NCI-H226 (cell line): ENCODE measurements around the gene GPR15.

Experiments used
- DNase-seq: peaks from one replicate; pipeline ENCODE4 v3.0.0-alpha.2; 2015

GPR15 gene

DNA sequence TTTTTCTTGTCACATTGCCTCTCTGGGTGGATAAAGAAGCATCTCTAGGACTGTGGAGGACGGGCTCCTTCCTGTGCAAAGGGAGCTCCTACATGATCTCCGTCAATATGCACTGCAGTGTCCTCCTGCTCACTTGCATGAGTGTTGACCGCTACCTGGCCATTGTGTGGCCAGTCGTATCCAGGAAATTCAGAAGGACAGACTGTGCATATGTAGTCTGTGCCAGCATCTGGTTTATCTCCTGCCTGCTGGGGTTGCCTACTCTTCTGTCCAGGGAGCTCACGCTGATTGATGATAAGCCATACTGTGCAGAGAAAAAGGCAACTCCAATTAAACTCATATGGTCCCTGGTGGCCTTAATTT lies 478 bp downstream of the GPR15 start:
- no peak for DNase-seq

DNA sequence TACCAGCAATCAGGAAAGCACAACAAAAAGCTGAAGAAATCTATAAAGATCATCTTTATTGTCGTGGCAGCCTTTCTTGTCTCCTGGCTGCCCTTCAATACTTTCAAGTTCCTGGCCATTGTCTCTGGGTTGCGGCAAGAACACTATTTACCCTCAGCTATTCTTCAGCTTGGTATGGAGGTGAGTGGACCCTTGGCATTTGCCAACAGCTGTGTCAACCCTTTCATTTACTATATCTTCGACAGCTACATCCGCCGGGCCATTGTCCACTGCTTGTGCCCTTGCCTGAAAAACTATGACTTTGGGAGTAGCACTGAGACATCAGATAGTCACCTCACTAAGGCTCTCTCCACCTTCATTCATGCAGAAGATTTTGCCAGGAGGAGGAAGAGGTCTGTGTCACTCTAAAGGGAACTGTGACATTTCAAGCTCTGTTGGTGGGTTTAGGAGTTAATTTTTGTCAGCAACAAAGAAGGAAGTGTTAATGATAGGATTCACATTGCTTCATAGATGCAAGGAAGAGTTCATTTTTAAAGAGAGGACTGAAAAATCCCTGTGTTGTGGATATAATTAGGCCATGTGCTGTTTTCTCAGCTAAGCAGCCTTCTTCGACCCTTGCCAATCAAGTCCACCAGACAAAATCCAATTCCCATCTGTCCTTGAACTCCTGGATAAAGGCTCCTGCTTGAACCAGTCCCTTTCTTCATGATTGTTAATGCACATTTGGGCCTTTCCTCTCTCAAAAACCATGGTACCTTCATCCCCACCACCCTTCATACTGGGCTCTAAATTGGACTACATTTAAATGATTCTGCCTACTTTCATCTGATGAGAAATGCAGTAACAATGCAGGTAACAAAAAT lies 1.2 kb downstream of the GPR15 start:
- DNase-seq, result no peak

DNA sequence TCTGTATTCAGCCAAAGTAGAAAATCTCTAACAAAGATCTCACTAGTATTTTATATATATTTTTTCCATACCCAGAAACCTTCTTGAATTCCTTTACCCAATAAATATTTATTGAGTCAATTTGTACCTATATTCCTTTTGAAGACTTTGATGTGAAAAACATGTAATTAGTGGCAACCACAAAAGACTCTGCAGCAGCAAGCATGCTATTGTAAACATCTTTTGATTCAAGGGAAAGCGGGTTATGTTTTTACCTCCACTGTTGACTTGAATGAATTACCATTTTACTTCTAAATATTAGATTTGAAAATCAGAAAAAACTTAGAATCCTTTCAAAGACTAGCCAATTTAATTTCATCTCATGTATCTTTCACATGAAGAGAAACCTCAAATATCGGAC lies 2.4 kb downstream of the GPR15 start:
- no peak for DNase-seq

DNA sequence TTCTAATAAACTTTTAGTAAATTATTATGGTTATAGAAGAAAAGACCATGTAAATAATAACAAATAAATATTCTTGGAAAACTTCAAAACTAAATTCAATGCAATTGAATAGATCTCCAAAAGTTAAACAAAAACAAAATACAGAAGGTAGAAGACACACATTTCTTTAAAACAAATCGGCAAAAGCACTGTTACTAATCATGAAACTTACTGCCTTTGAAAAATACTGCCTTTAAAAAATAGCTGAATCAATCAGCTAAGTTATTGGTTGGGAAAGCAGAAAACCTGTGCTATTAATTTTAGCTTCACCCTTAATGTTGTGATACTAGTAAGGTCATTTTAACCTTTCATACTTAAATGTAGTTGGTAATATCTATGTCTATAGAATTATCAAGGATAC lies 3.0 kb downstream of the GPR15 start:
- no peak for DNase-seq

DNA sequence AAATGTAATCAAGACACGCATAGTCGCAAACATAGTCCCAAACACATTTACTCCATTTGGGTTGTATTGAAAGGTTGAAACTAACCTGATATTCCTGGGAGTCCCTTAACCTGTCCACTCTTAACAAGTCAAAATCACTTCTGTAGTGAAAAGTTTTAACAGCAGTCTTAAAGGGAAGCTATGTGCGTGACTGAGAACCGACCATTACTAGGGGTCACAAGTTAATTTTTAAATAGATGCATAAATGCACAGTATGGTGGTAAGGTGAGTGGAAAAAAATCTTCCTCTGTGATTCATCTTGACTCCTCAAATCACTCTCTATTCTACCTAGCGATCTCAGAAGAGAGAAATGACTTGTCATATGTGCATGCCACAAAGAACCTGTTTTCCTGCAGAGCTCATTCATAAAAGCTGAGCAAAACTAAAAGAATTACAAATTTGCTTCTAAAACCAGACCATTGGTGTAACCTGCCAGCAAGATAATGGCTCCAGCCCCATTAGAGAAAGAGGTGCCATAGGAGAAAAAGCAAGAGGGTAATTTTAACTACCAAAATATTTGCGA lies 4.8 kb downstream of the GPR15 start:
- DNase-seq, result no peak

DNA sequence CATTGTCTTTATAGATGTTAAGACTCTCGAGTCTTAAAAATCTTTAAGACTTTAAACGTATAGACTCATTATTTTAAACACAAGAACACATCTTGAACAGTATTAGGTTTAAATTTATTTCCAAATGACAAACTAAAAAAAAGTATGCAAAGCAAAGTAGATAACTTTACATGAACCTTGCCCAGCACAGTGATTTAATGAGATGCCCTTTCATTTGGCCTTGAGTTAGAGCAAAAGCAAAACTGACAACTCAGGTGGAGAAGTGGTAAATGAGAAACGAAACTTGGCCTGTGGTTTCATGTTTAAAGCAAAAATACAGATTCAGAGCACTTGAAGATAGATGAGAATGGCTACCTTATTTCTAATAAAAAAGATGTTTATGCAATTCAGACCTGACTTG lies 8.6 kb downstream of the GPR15 start:
- no peak for DNase-seq

DNA sequence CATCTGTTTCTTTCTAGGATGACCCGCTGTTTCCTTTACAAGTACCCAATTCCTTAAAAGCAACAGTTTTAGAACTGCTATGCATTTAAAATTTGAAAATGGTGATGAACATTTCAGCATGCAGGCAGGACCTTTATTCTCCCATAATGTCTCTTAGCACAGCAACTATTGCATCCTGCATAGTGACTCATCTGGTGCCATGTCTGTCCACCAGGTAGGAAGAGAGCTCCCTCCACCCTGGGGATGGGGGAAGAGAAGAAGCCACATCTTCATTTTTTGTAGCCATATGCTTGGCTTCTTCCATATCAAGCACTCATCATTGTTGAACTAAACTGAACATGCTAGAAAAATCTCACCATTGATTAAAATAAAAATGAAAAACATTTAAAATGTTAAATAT lies 9.9 kb downstream of the GPR15 start:
- no peak for DNase-seq

DNA sequence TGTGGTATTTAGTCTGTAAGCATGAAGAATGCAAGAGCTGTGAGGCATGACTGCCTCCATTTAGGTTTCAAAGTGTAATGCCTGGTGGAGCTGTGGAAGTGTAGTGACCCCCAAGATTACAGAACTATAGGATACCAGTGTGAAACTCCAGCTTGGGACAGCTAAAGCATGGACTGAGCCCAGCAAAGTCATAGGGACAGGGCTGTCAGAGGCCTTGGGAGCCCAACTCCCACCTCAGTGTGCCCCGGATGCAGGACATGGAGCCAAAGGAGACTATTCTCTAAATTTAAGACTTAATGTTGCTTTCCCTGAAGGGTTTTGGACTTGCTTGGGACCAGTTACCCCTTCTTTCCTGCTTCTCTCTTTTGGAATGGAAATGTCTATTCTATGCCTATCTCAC lies 10.8 kb downstream of the GPR15 start:
- DNase-seq, result no peak

DNA sequence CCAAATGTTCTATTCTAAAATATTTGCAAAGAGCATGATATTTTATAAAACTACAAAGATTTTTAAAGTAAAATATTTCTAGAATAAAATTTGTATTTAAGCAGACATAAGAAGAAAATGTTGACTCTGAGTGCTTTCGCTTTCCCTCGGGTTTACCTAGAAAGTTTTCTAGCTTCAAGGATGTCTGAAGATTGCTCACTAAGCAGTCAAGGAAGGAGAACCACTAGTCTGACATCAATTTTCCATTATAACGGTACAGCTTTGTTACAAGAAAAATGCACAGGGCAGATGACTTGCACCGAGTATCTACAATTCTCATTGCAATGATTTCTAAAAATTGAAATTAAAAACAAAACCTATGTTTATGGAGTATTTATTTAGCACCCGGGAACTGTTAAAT lies 14.2 kb downstream of the GPR15 start:
- DNase-seq, result no peak

DNA sequence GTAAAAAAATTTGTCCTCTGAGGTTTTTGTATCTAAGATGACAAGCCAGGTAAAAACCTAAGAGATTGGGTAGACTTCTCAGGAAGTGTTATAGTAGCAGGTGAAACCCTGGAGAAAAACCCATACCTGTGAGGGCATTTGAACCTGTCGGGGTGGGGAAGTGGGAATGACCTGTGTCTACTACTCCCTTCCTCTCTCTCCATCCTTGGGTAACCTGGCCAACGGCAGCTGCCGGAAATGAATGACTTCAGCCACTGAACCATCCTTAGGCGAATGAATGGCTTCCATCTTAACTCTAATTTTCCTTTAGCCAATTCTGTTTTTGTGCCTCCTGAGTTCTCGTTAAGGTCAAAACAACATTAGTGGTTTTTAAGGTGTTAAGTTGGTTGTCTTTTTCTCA lies 16.8 kb downstream of the GPR15 start:
- DNase-seq, result no peak

DNA sequence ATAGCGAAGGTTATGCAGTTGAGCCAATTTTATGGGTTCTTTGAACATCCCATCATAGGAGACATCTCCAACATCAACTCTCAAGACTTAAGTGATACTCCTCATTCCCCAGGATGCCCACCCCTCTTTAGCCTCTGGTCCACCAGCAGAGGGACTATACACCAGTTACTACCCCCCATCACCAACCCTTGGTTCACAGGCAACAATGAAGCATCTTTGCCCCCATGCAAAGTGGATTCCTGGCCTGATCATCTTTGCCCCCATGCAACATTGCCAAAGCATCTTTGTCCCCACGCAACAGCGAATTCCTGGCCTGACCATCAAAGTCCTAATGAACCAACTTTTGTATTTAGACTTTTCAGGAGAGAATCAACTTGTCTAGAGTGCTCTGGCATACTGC lies 19.1 kb downstream of the GPR15 start:
- DNase-seq, result no peak

DNA sequence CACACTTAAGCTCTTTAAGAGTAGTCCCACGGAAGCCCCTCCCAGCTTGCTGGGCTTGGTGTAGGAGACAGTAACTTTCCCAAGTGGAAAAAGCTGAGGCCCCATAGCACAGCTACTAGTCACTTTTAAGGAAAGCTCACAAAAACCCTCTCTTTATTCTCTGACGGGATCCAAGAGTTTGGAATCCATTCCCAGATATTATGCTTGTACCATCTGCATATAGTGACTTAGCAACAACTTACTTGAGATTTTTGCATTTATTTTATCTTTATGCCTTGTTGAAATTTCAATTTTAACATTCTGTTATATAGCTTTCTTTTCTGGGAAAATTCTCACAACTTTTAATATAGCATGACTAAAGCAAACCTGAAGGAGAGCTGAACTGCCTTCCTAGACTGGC lies 19.5 kb downstream of the GPR15 start:
- DNase-seq, result no peak

DNA sequence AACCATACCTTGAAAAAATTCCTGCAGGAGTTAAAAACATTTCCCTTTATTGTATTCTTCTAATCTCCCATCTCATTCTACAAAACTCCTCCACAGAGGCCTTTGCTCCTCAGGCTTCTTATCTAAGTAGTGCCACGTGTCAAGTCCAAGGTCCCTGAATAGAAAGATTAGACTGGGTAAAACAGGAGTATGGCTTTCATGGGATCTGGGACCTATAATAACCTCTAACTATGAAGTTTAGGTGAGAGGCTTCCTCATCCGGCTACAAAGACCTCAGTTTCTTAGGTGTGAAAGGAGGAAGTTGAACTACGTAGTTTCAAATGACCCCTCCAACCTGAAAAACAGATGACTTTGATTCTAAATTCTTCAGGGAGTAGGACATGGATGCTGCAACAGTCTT lies 20.0 kb downstream of the GPR15 start:
- no peak for DNase-seq

DNA sequence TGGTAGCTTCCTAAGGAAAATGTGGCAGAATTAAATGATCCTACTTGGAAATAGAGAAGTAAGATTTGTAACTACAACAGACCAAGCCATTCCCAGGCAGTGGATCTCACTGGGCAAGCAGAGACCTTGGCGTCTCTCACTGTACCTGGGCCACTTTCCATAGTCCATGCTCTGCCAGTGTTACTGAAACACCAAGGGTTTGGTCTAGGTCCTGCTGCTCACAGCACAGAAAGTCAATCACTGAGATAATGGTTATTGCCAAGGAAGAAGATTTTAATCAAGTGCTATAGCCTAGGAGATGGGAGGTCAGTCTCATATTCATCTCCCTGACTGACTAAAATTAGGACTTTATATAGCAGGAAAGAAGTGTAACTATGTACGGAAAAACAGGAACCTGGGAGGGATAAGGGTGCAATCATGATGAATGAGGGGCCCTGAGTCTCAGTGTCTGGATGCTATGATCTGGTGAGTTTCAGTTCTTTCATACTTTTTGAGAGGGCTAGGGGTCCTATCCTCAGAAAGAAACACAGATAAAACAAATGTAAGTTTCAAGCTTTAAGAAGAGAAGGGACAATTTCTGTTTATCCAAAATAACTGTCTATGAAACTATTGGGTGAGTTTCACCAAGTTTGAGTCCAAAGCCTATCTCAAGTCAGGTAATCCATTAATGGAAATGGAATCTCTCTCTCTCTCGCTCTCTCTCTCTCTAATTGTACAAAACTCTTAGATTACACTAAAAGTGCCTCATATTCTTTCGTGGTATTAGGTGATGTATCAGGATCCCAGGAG lies 20.6 kb downstream of the GPR15 start:
- no peak for DNase-seq

DNA sequence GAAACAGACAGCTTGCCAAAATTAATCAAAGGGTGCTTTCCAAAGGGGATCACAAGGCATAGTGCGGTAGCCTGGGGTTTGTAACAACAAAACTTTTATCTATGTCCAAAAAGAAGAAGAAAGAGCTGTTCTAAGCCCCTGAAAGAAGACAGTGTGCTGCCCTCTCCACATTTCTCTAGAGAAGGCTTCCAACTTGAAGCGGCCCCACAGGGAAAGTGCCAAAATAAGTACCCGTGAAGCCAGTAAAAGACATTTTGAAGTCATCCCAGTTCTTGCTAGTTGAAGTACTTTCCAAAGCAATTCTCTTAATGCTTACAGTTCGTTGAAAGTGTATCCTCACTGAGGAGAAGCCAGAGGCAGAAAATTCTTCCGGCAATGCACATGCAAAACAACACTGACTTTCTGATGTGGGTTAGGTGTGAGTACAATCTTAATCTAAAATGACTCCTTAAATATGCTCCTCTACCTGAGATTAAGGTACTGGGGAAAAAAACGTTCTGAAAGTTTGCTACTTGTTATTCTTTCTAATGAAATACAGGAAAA lies 21.3 kb downstream of the GPR15 start:
- no peak for DNase-seq

DNA sequence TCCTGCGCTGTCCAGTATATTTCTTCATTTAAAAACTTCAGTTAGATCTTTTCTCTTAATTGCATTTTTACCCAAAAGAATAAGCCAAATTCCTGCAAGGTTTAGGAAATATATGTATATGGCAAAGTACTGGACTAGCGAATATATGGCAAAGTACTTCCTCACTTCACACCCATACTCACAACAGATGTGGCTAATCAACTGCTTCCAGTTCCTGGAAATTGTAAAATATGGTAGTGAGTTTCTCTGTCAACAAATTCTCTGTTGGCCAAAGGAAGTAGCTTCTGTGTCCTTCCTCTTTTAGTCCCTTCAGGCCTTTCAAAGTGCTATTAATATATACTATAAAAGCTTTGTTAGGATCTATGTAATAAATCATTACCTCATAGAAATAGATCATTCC lies 22.0 kb downstream of the GPR15 start:
- DNase-seq, result no peak

DNA sequence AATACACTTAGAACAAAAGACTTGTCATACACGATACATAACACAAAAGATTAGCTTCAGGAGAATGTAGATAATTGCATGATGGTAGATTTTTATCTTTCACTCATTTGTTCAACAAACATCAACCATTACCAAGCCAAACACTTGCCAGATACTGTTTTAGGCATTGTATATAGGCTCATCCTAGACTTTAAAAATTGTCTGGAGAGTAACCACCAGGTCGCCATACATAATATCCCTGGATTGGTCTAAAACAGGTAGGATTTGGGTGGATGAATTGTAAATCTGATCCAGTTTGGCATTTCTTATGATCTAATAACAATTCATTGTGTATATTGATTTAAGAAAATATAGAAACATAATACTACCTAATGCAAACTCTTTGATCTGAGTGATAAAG lies 22.8 kb downstream of the GPR15 start:
- DNase-seq, result no peak

DNA sequence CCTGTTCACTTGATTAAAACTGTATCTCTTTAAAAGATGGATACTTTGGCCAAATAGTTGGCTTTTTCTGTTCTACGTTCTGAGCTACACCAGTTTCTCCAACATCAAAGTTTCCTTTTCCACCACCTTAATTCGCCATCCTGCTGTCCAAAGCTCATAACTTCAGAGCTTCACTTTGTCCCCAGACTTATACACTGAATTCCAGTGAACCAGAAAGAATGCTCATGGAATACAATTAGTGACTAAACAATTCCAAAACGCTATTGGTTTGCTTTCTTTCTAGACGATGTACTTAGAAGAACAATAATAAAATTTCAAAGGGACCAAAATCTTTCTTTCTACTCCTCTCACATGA lies 23.2 kb downstream of the GPR15 start:
- no peak for DNase-seq

DNA sequence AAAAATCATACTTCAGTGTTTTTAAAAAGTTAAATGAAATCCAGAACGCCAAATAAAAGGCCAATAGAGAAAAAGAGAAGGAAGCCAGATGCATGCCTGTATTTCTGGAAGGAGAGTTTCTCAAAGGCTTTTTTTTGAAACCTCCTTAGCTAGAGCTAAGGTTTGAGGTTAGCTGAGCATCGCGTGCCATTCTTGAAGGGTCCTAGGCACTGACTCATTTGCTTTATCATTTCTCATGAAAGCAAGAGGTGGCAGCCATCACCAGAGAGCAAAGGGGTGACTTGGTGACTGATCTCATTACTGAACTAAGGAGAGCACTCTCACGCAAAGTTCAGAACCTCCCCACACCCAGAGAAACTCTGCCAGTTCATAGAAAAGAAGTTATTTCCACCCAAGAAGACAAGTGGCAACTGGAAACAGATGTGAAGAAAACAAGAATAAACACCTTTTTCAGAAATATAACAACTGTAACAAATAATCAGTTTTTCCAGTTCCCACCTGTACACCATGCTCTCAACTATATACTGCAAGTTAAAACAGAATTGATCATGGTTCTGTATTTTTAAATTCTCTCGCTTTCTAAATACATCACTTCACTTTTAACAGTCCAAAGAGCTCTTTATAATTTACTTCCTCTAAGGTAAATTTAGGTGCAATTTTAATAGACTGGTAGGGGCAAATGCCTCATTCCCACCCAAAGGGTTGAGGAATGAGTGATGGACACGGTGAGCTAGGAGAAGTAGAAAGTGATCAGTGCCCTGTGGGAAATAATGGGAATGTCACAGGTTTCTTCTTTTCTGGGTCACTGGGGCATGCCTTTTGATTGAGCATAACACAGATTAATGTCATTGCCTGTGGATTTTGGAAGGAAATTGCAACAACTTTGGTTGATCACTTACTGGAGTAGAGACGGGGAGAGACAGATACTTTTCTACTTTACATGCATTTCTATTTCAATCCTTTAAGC lies 24.7 kb downstream of the GPR15 start:
- no peak for DNase-seq

DNA sequence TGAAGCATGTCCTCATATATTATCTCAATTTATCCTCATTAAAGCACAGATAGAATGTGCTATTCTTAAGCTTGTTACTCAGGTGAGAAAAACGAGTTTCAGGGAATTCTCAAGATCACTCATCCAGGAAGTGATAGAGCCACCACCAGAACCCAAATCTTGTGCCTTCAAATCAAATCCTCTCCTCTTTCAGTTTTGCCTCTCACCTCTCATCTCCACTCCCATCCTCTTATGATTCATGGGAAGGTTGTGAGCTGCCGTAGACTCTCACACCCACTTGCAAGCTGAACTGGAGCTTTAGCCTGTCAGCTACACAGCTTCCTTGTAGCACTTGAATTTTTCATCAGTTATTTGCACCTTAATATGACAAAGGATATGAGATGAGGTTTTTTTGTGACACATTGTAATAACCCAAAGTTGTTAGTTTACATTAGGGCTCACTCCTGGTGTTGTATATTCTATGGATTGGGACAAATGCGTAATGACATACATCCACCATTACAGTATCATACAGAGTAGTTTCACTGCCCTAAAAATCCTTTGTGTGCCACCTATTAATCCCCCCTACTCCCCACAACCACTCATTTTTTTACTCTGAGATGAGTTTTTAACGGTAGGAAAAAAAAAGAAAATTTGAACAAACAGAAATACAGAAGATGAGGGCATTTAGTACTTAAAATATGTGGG lies 25.7 kb downstream of the GPR15 start:
- no peak for DNase-seq

DNA sequence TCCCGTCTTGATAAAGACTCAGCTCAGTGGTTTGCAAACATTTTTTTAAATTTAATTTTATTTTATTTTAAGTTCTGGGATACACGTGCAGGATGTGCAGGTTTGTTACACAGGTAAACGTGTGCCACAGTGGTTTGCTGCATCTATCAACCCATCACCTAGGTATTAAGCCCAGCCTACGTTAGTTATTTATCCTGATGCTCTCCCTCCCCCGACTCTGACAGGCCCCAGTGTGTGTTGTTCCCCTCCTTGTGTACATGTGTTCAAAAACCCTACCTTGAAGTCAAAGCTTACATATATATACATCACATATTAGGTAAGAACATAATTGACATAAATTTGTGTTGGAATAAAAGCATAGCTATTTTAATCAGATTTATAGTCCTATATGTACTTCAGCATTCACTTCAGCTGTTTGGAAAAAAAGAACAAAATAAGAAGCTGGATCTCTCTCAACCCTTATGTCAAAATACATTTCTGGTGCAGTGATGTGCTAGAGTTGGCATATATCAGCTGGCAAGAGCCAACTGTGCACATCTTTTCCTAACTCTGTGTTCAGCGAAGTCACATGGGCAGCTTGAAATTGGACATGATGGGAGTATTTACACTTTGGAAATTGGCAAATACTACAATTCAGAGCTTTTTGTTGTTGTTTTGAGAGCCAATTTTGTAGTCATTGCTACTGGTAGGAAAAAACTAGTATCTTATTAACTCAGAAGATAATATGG lies 26.5 kb downstream of the GPR15 start:
- DNase-seq, result no peak
